ENCODE measurements around the gene CREBL2.

Gene CREBL2

DNA sequence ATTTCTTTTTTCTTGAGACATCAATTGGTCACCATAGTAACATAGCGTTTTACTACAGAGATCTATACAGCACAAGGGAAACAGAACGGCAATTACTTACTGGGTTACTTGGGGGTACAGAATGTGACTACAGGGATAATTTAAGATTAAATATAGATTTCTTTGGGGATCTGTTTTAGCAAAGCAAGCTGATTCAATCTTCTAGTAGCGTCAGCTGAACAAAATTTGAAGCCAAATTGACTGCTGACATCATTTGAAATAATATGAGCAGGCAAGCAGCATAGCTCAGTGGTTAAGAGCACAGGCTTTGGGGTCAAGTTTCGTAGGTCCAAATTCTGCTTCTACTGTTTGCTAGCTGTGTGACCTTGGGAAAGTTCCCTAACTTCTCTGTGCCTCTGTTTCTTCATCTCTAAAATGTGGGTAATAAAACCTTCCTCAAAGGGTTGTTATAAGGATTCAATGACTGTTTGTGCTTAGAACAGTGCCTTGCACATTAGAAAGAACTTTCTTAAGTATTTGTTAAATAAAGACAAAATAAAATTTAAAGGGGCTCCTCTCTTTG lies 71.5 kb downstream of the CREBL2 start:
- ChIA-PET CTCF (interaction anchor here (1.0 kb wide), 1 partner anchor 12 kb away, joined by 3 read pairs; no protein-coding TSS in a partner anchor), POLR2A (ENCODE audit: low non-redundant PET) (no interaction called here)
- TF ChIP-seq, protein P1, sequence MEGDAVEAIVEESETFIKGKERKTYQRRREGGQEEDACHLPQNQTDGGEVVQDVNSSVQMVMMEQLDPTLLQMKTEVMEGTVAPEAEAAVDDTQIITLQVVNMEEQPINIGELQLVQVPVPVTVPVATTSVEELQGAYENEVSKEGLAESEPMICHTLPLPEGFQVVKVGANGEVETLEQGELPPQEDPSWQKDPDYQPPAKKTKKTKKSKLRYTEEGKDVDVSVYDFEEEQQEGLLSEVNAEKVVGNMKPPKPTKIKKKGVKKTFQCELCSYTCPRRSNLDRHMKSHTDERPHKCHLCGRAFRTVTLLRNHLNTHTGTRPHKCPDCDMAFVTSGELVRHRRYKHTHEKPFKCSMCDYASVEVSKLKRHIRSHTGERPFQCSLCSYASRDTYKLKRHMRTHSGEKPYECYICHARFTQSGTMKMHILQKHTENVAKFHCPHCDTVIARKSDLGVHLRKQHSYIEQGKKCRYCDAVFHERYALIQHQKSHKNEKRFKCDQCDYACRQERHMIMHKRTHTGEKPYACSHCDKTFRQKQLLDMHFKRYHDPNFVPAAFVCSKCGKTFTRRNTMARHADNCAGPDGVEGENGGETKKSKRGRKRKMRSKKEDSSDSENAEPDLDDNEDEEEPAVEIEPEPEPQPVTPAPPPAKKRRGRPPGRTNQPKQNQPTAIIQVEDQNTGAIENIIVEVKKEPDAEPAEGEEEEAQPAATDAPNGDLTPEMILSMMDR (conservative IDR thresholded peaks at IDR 0.05; ENCODE audit: low read depth), result no peak
- no peak for DNase-seq (ENCODE audit: low spot score)
- no peak overlapping the region for H3K27ac ChIP-seq

DNA sequence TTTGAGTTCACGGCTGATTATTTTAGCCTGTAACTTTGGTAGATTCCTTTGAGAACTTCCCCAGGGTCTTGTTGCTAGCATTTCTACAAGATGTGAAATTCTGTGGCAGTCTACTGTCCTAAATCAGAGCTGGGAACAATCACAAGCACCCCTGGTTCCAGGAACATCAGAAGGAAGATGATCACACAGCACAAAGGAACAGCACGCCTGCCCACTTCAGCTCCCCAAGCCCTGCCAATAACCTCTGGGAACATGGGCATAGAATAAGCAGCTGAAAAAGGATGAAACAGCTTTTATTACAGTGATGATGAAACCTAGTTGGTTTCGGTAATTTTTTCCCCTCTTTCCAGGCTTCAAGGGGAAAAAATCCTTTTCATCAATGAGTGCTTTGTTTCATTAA lies 72.0 kb downstream of the CREBL2 start:
- TF ChIP-seq, protein P1 (conservative IDR thresholded peaks at IDR 0.05; ENCODE audit: low read depth), result no peak
- no peak for DNase-seq (ENCODE audit: low spot score)
- POLR2A ChIA-PET (ENCODE audit: low non-redundant PET), result no interaction called here
- no peak overlapping the region for H3K27ac ChIP-seq
- CTCF ChIA-PET, result interaction anchor here (1.0 kb wide), 1 partner anchor 13 kb away, joined by 3 read pairs; no protein-coding TSS in a partner anchor

DNA sequence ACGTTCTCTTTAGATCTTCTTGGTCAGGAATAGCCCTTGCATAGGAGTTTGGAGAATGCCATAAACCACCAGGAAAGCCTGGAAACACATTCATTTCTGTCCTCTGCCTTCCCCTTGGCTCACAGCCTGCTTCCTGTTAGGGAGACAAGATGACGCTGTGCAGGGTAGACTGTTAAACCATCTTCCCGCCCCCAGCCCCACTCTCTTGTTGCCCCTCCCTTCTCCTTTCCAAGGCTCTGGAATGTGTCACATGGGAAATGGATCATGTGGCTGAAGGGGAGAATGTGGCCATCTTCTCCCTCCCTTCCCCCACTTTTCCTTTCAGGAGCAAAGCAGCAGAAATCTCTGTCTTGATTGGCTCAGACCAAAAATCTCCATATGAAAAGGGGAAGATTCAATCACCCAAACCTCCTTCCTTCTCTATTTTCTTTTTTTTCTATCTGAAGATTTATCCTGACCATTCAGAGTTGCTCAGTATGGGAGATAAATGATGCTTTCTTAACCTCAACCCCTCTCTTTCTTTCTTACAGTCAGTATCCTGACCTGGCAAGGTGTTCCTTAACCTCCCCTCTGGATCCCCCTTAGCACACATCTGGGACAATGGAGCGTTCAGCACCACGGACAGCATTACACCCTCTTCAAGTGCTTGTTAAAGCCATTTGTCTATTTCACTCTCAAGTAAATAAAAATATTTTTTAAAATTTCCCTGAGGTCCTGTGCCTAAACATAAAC lies 72.9 kb downstream of the CREBL2 start:
- CTCF ChIA-PET, result no interaction called here
- no peak for DNase-seq (ENCODE audit: low spot score)
- TF ChIP-seq, protein P1 (conservative IDR thresholded peaks at IDR 0.05; ENCODE audit: low read depth), result no peak
- H3K27ac ChIP-seq, result no peak overlapping the region
- POLR2A ChIA-PET (ENCODE audit: low non-redundant PET), result no interaction called here

DNA sequence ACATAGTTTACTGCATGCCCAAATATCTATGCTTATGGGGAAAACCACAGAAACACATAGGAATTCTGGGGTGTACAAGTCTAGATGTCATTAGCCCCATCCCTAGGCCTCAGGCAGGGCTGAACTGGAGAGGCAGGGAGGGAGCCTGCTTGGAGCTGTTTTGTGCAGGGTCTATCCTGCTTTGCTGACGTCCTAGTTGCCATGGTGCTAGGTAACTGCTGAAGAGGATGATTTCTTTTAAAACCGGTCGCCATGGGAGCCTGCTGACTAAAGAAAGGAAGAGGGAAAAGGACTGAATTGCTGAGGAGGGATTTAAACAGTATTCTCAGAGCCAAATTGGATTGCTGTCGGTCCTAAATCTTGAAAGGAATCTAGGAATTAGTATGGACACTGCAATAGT lies 73.6 kb downstream of the CREBL2 start:
- DNase-seq (ENCODE audit: low spot score), result no peak

DNA sequence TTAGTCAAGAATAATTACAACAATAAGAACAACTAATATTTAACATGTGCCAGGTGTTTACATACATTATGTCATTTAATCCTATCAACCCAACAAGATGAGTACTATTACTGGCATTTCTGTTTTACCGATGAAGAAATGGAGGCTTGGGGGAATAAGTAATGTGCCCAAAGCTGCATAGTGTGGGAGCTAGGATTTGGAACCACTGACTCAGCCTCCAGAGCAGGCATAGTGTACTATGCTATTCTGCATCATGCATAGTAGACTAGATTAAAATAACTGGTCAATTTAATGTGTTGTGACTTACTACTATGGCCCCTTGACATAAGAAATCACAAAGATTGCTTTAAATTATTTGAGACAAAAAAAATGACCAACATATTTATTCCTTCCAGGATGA lies 74.8 kb downstream of the CREBL2 start:
- POLR2A ChIA-PET (ENCODE audit: low non-redundant PET), result no interaction called here
- DNase-seq (ENCODE audit: low spot score), result no peak
- H3K27ac ChIP-seq, result no peak overlapping the region
- TF ChIP-seq, protein P1 (conservative IDR thresholded peaks at IDR 0.05; ENCODE audit: low read depth), result no peak
- CTCF ChIA-PET, result no interaction called here

More for the DNA sequence above, 73.6 kb downstream of the CREBL2 start:
- no peak overlapping the region for H3K27ac ChIP-seq
- ChIA-PET CTCF (no interaction called here), POLR2A (ENCODE audit: low non-redundant PET) (no interaction called here)
- TF ChIP-seq, protein P1 (conservative IDR thresholded peaks at IDR 0.05; ENCODE audit: low read depth), result no peak

DNA sequence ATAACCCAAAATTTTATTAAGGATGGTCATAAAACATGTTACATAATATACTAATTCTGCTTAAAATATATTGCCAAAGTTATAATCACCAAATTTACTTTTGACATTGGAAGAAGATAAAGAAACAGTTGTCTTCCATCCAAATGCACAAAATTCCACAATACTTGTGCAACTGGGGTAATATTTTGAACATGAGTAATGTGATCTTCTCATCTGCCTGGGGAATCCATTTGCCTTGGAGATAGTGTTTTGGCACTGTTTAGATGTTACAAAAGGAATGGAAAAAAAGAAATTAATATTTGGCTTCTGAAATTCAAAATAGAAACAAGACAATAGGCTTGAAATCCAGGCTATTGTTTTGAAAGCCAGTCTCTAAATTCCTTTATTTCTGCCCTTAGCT lies 75.2 kb downstream of the CREBL2 start:
- POLR2A ChIA-PET (ENCODE audit: low non-redundant PET), result no interaction called here
- TF ChIP-seq, protein P1 (conservative IDR thresholded peaks at IDR 0.05; ENCODE audit: low read depth), result no peak
- CTCF ChIA-PET, result no interaction called here
- DNase-seq (ENCODE audit: low spot score), result no peak
- no peak overlapping the region for H3K27ac ChIP-seq

Data from RWPE1 (cell line).